ENCODE measurements around the gene PCSK2.

DNA sequence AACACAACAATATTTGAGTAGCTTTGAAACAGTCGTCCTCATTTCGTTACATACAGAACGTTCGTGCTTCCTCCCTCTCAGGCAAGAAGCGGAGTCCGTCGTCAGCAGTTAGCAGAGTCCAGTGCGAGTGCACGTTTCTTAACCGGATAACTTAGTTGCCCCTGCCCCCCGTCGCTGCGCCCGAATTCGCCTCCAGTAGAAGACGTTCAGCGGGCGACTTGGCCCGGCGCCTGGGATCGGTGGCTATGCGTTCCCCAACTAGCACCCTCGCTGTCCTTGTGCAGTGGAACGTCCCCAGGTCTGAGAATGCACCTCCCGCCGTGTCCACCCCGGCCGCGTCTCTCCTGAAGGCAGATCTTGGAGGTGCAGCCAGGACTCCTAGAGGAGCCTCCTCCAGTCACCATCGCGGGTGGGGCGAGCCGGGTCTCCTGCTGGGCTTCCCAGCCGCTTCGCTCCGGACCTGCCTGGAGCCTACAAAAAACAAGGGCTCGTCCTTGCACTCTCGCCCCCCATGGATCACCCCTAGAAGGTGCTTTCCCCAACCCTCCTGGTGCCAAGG, 910 bp upstream of the PCSK2 start:
- no peak for TF ChIP-seq POLR2AphosphoS5 (IDR thresholded peaks at IDR 0.05; ENCODE audit: low read depth, low read length)
- no peak for TF ChIP-seq POLR2A (IDR thresholded peaks at IDR 0.05; ENCODE audit: low read depth, low read length)
- TF ChIP-seq TAF1 (IDR thresholded peaks at IDR 0.05; ENCODE audit: low read depth, low read length): no peak
- no peak for TF ChIP-seq PAX5 (IDR thresholded peaks at IDR 0.05; ENCODE audit: insufficient read depth, low read length, severe bottlenecking)

All from GM12891 (cell line).